Naive thymus-derived CD8-positive, alpha-beta T cell (primary cell): ENCODE data around the gene CTU2. TPM values are rescaled to one million over a fixed set of nuclear protein-coding genes. Genes with fewer than 3 reads are reported as not detected.

ENCODE experiments used
- ATAC-seq, 2 donors: fragments of 150-1000 bp; cut with Tn5 transposase in 1 of 2; sonication (Bioruptor Pico), chemical (Tn5 transposase) in 1 of 2; 1 replicate in 1 of 2; 2 replicates in 1 of 2; pipeline ENCODE4 v1.10.0; 2021; ENCODE audit warnings: mild to moderate bottlenecking in 2 of 2, moderate library complexity in 2 of 2
- POLR2A ChIA-PET: fragments of 350-600 bp; sonication (Branson Sonifier 250); formaldehyde crosslinking; loops from one replicate; lab custom pipeline; 2021; ENCODE audit warnings: antibody characterized with exemption; lab: Charles Lee
- DNase-seq, 10 donors: peaks; one replicate each; pipeline versions ENCODE4 v3.0.0 to v3.0.0-alpha.2; 2020 to 2022
- H3K27ac Mint-ChIP-seq, 10 donors: one replicate each; pipeline ENCODE4 v1.8.0; 2020 to 2022; ENCODE audit warnings: mild to moderate bottlenecking in 10 of 10, mixed read lengths in 10 of 10, moderate library complexity in 4 of 10, inconsistent platforms in 1 of 10
- H3K27me3 Mint-ChIP-seq, 5 donors: one replicate each; pipeline ENCODE4 v1.8.0; 2021 to 2022; ENCODE audit warnings: mixed read lengths in 5 of 5
- H3K36me3 Mint-ChIP-seq, 3 donors: one replicate each; pipeline ENCODE4 v1.8.0; 2020 to 2022; ENCODE audit warnings: mixed read lengths in 3 of 3, mild to moderate bottlenecking in 2 of 3, inconsistent platforms in 1 of 3
- H3K4me1 Mint-ChIP-seq, 4 donors: one replicate each; pipeline ENCODE4 v1.8.0; 2021 to 2022; ENCODE audit warnings: mixed read lengths in 4 of 4
- H3K4me3 Mint-ChIP-seq, 10 donors: one replicate each; pipeline ENCODE4 v1.8.0; 2020 to 2022; ENCODE audit warnings: mild to moderate bottlenecking in 10 of 10, mixed read lengths in 10 of 10, moderate library complexity in 6 of 10, inconsistent platforms in 1 of 10
- H3K9me3 Mint-ChIP-seq, 9 donors: one replicate each; pipeline ENCODE4 v1.8.0; 2020 to 2022; ENCODE audit warnings: mixed read lengths in 9 of 9, mild to moderate bottlenecking in 3 of 9, inconsistent platforms in 1 of 9, moderate library complexity in 1 of 9
- polyA plus RNA-seq, 3 donors: library from polyadenylated mRNA; unstranded; fragments of 300-500 nt; fragmentation: Illumina TruSeq; gene quantifications; one replicate each; pipeline ENCODE4 v1.2.3, GENCODE V29; 2021
- total RNA-seq, 8 experiments: library from RNA in 2 of 8; stranded (reverse) in 2 of 8; gene quantifications; one replicate each; pipeline ENCODE4 v1.2.3 and lab custom pipeline; 2021 to 2026

CTU2 gene
- total and polyA plus RNA-seq, 5 experiments from 2014 or later = 16.9 to 31.5 (median 21.9) TPM

DNA sequence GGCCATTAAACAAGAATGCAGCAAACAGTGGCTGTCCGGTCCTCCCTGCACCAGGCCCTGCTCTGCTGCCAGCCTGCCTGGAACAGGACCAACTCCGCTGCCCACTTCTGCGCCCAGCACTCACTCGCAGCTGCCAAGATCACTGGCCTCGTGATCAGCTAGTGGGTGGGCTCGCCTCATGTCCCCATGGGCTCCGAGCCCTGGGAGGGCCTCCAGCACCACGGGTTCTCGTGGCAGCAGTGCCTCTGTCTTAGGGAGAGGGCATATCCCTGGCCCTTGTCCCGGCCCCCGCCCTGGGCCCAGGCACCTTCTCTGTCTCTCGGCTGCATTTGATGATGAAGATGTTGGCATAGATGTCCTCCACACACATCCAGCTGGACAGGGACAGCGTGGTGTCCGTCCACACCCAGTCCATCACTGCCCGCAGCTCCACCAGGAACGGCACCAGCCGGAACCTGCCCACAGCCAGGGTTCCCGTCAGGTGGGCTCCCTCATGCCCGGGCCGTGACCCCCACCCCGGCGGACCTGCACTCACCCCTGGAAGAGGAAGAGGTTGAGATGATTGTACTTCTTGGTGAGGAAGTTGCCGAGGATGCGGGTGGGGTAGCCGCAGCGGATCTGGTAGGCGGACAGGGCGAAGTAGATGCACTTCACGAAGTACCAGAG is 13.1 kb downstream of the CTU2 start:
- Mint-ChIP-seq H3K27ac (peak overlapping the region in 4 of 10 donors; percentile 4 to 77 (median 42)), H3K4me3 (no peak overlapping the region), H3K4me1 (no peaks in the 10 kb centered on the region), H3K9me3 (no peaks in the 10 kb centered on the region), H3K36me3 (peaks cover 0 to 41% (median 5%) of the 10 kb centered on the region in 3 donors), H3K27me3 (no peaks in the 10 kb centered on the region)
- POLR2A ChIA-PET = no interaction called here
- ATAC-seq = no peak
- DNase-seq = no peak

DNA sequence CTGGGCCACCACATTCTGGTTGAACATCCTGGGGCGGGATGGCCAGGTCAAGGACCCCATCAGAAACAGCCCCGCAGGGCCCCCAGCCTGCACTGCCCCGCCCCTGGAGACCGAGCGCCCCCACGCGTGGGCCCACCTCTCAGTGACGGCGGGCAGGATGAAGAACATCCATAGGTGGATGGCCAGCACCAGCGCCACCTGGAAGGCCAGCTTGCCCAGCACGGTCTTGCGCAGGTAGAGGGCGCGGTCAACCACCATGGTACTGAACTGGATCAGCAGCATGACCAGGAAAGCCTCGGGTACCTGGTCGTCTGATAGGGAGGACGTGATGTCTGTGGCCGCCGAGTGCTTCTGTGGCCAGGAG is 13.6 kb downstream of the CTU2 start:
- ATAC-seq = no peak
- Mint-ChIP-seq H3K36me3 (peaks cover 0 to 44% (median 5%) of the 10 kb centered on the region in 3 donors), H3K27me3 (no peaks in the 10 kb centered on the region), H3K4me3 (no peak overlapping the region), H3K4me1 (no peaks in the 10 kb centered on the region), H3K27ac (no peak overlapping the region), H3K9me3 (no peaks in the 10 kb centered on the region)
- POLR2A ChIA-PET = no interaction called here
- DNase-seq = no peak

DNA sequence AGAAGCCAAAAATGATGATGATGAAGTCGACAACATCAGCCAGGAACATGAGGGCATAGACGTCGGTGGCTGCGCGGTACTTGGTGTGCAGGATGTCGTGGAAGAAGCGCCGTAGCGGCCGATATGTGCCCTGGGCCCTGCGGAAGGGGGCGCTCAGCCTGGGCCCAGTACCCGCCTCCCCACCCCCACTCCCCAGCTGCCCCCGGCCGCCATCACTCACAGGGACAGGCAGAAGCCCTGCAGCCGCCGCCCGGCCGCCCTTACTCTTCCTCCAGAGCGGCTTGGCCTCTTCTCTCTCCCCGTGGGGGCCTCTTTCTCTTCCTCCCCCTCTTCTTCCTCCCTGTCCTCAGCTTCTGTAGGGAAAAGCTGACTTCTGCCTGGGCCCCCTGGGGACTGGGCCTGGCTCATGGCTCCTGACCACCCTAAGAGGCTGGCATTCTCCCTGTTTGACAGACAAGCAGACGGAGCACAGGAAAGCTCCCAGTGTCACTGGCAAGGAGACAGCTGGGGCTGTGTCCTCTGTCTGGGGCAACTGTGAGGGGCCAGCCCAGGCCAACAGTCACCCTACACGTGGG is 14.2 kb downstream of the CTU2 start:
- no peaks in the 10 kb centered on the region for H3K9me3 Mint-ChIP-seq
- H3K4me1 Mint-ChIP-seq = no peaks in the 10 kb centered on the region
- H3K27ac Mint-ChIP-seq = no peak overlapping the region
- no peak for DNase-seq
- POLR2A ChIA-PET = no interaction called here
- peaks cover 0 to 44% (median 5%) of the 10 kb centered on the region in 3 donors for H3K36me3 Mint-ChIP-seq
- H3K4me3 Mint-ChIP-seq = no peak overlapping the region
- no peak for ATAC-seq
- no peaks in the 10 kb centered on the region for H3K27me3 Mint-ChIP-seq

DNA sequence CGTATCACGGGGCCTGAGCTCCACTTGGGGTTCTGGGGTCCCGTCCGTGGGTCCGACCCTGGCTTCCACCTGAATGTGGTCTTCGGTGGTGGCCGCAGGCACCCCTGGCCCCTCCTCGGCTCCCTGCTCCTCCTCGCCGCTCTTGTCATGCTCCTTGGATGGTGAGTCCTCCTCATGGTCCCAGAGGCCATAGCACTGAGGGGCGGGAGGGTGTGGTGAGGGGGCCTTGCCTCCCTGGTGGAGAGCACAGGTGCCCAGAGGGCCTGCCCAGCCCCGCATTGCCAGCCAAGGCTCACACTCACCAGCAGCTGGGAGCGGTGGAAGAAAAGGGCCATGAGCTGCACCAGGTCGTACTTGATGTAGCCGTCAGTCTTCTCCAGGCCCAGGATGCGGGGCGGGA is 14.9 kb downstream of the CTU2 start:
- Mint-ChIP-seq H3K27ac (no peak overlapping the region), H3K9me3 (no peaks in the 10 kb centered on the region), H3K36me3 (peaks cover 0 to 45% (median 5%) of the 10 kb centered on the region in 3 donors), H3K27me3 (no peaks in the 10 kb centered on the region), H3K4me3 (no peak overlapping the region), H3K4me1 (peaks cover 0 to 2% (median 0%) of the 10 kb centered on the region in 4 donors)
- ATAC-seq = no peak
- no peak for DNase-seq
- POLR2A ChIA-PET = no interaction called here

DNA sequence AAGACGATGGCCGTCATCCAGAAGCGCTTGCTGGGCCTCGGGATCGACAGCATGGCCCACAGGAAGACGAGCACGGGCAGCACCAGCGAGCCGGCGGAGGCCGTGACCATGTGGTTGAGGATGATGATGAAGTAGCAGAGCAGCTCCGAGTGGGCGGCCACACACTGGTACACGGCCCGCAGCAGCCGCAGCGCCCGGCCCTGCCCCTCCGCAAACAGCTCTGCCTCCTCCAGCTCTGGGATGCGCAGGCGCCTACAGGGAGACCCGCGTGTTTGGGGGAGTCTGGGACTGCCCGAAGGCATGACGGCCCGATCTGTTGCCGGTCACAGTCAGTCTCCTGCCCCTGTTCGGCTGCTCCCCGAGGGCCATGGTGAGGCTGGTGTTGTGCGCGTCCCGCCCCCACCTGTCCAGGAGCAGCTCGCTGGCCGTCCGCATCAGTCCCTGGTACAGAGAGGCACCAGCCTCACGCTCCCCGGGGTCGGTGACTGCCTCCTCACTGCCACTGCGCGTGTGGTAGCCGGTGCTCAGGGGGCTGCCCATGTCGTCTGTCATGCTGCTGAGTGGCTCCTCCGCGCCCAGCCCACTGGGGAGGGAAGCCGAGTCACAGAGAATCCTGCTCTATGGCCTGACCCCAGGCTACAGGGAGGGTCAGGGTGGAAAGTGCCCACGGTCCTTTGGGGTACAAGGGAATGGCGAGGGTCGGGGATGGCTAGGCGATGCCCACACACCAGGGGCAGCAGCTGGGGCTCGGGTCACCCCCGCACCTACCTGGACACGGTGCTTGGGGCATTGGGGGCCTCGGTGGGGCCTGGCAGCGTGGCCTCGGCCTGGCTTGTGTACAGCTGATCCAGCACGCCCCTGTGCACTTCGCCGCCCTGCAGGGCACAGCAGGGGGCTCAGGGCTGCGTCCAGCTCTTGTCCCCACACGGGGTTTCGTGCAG is 15.8 kb downstream of the CTU2 start:
- peak overlapping the region in 2 of 10 donors; percentile 29 for H3K27ac Mint-ChIP-seq
- ATAC-seq (no peak), DNase-seq (no peak)
- peaks cover 0 to 2% (median 0%) of the 10 kb centered on the region in 4 donors for H3K4me1 Mint-ChIP-seq
- POLR2A ChIA-PET = no interaction called here
- H3K36me3 Mint-ChIP-seq = peaks cover 0 to 40% (median 6%) of the 10 kb centered on the region in 3 donors
- H3K4me3 Mint-ChIP-seq = no peak overlapping the region
- no peaks in the 10 kb centered on the region for H3K27me3 Mint-ChIP-seq
- H3K9me3 Mint-ChIP-seq = no peaks in the 10 kb centered on the region

DNA sequence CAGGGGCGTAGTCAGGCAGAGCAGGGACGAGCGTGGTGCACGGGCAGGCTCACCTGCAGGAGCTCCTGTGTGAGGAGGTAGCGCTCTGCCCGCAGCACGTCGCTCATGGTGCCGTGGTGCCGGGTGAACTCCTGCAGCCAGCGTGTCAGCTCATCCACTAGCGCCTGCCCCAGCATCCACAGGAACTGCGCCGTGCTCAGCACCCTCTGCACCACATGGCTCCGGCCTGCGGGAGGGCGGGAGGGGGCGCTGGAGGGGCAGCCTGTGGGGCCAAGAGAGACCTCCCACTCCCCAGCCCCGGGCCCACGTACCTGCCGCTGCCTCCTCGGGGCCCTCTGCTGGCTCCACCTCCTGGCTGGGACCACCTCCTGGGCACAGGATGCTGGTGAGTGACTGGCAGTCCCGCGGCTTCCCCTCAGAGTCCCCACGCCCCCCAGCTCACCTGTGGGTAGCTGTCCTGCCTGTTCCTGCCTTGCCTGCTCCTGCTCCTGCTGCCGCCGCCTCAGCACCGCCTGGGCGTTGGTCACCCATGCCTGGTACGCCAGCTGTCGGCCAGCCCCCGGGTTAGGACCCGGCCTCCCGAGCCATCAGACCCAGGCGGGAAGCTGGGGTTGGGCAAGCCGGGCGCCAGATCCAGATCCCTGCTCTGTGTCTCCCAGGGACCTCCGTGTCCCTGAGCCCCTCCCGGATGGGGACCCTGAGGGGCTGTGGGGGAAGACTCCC is 16.6 kb downstream of the CTU2 start:
- Mint-ChIP-seq H3K36me3 (peaks cover 0 to 33% (median 3%) of the 10 kb centered on the region in 3 donors), H3K4me1 (peaks cover 0 to 2% (median 0%) of the 10 kb centered on the region in 4 donors), H3K4me3 (no peak overlapping the region), H3K27me3 (no peaks in the 10 kb centered on the region), H3K27ac (peak overlapping the region in 1 of 10 donors; percentile 29), H3K9me3 (no peaks in the 10 kb centered on the region)
- no peak for DNase-seq
- no peak for ATAC-seq
- POLR2A ChIA-PET = interaction anchor here (0.5 kb wide), 1 partner anchor 18 kb away, joined by 3 read pairs; no protein-coding TSS in a partner anchor

DNA sequence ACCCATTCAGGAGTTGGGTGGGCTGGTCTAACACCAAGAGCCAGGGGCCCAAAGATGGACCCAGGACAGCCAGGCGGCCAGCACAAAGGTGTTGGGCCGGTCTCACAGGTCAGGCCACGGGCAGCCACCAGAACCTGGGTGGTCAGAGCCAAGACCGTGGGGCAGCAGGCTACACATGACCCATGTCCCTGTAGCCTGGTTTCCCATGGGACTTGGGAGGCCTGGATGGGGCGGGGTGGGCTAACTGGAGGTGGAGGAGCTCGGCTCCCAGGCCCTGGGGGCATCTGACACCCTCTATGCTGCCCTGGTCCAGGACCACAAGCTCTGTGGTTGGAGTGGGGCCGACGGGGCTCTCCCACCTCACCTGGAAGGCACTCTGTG is 17.2 kb downstream of the CTU2 start:
- peaks cover 0 to 31% (median 3%) of the 10 kb centered on the region in 3 donors for H3K36me3 Mint-ChIP-seq
- DNase-seq (no peak), ATAC-seq (no peak)
- H3K9me3 Mint-ChIP-seq = no peaks in the 10 kb centered on the region
- peaks cover 0 to 2% (median 0%) of the 10 kb centered on the region in 4 donors for H3K4me1 Mint-ChIP-seq
- no peak overlapping the region for H3K27ac Mint-ChIP-seq
- no peaks in the 10 kb centered on the region for H3K27me3 Mint-ChIP-seq
- POLR2A ChIA-PET = interaction anchor here (0.5 kb wide), 1 partner anchor 19 kb away, joined by 3 read pairs; no protein-coding TSS in a partner anchor
- H3K4me3 Mint-ChIP-seq = no peak overlapping the region

DNA sequence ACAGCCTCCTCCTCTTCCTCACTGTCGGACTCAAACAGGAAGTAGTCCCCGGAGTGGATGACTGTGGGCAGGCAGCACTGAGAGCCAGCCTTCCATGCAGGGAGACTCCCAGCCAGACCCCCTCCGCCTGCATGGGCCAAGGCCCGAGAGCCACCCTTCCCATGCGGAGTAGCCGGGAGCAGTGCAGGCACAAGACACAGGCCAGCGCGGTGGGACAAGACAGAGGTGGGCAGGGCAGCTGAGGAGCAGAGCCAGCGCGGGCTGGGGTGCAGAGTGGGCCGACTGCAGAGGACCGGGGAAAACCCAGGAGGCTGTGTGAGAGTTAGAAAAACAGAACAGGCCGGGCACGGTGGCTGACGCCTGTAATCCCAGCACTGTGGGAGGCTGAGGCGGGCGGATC is 17.6 kb downstream of the CTU2 start:
- no peak for ATAC-seq
- Mint-ChIP-seq H3K27ac (no peak overlapping the region), H3K4me1 (peaks cover 0 to 2% (median 0%) of the 10 kb centered on the region in 4 donors), H3K4me3 (no peak overlapping the region), H3K27me3 (no peaks in the 10 kb centered on the region), H3K36me3 (peaks cover 0 to 31% (median 3%) of the 10 kb centered on the region in 3 donors), H3K9me3 (no peaks in the 10 kb centered on the region)
- POLR2A ChIA-PET = no interaction called here
- no peak for DNase-seq

DNA sequence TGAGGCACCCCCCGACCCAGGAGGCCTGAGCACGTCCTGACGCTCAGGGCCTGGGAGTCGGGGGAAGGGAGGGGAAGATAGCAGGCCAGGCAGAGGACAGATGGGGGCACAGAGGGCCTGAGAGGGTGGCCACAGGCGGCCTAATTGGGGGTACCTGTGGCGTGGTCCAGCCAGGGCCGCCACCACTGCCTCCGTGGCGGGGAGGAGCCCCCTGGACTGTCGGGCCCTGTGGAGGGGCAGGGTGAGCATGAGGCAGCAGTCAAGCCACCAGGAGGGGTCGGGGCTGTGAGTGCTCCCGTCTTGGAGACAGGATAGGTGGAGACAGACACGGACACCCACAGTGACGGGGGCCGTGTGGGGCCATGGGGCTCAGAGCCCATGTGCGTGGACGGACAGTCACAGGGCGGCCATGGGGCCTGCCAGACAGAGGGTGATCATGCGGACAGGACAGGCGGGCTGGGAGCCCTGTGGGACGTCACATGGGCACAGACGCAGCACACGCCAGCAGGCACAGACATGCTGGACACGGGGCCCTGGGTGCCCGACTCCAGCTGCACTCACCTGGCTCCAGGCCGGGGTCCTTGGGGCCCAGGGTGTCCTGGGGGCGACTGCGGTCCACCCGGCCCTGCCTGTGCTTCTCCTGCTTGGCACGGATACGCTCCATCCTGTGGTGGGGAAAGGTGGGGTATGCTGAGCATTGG is 18.7 kb downstream of the CTU2 start:
- peaks cover 0 to 2% (median 0%) of the 10 kb centered on the region in 4 donors for H3K4me1 Mint-ChIP-seq
- POLR2A ChIA-PET = no interaction called here
- no peaks in the 10 kb centered on the region for H3K27me3 Mint-ChIP-seq
- DNase-seq (no peak), ATAC-seq (no peak)
- no peak overlapping the region for H3K27ac Mint-ChIP-seq
- no peaks in the 10 kb centered on the region for H3K9me3 Mint-ChIP-seq
- H3K36me3 Mint-ChIP-seq = peaks cover 0 to 27% (median 2%) of the 10 kb centered on the region in 3 donors
- H3K4me3 Mint-ChIP-seq = no peak overlapping the region

DNA sequence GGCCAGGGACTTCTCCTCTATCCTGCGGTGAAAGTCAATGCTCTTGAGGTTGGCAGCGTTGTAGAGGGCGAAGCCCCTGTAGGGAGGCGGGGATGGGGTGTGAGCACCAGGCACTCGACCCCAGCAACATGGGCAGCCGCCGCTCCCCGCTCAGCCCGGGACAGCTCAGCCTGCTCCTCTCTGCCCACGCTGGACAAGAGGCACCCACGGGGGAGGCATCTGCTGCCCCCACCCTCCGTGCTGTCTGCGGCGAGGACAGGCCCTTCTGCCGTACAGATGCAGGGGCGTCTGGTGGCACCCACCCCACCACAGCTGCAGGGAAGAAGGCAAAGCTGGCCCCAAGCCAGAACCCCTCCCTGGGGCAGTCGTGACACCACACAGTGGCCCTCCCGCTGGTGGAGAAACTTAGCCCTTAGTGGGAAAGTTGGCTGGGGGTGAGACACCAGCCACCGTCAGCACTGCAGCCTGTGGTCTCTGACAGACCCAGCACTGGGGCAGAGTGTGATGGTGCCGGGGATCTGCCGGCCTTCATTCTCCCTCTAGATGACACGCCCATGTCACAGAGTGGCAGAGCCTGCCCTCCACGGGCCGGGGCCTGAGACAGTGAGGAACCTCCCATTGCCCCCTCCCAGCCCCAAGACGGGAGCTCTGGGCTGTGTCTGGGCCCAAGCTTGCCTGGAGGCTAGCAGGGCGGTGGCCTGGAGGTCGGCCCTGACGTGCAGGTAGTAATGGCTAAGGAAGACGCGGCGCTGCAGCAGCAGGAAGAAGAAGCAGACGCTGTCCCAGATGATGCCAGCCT is 19.5 kb downstream of the CTU2 start:
- H3K9me3 Mint-ChIP-seq = no peaks in the 10 kb centered on the region
- ATAC-seq (no peak), DNase-seq (no peak)
- H3K4me3 Mint-ChIP-seq = no peak overlapping the region
- no peaks in the 10 kb centered on the region for H3K27me3 Mint-ChIP-seq
- peaks cover 0 to 23% (median 2%) of the 10 kb centered on the region in 3 donors for H3K36me3 Mint-ChIP-seq
- peaks cover 0 to 2% (median 0%) of the 10 kb centered on the region in 4 donors for H3K4me1 Mint-ChIP-seq
- POLR2A ChIA-PET = no interaction called here
- no peak overlapping the region for H3K27ac Mint-ChIP-seq

DNA sequence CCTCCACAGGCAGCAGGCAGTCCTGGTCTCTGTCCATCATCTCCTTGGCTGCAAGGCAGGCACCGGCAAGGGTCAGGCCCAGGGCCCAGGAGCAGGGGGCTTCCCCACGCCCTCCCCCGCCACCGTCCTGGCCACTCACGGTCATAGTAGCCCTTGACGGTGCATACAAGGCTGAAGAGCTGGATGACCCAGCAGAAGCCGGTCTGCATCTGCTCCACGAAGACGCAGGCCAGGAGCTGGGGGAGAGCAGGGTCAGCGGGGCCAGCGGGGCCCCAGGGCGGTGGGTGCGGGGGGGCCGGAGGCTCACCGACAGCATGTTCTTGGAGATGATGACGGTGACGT is 20.1 kb downstream of the CTU2 start:
- POLR2A ChIA-PET = no interaction called here
- no peaks in the 10 kb centered on the region for H3K27me3 Mint-ChIP-seq

More for the DNA sequence above, 20.1 kb downstream of the CTU2 start:
- Mint-ChIP-seq H3K4me3 (no peak overlapping the region), H3K9me3 (no peaks in the 10 kb centered on the region), H3K4me1 (peaks cover 0 to 4% (median 3%) of the 10 kb centered on the region in 4 donors), H3K27ac (no peak overlapping the region), H3K36me3 (peaks cover 0 to 24% (median 2%) of the 10 kb centered on the region in 3 donors)
- ATAC-seq = no peak
- no peak for DNase-seq
